HCT116 (cell line): ENCODE results near the gene SEC24A.

Source experiments
- ATF3 ChIP-seq: IDR thresholded peaks from 2 replicates; pipeline ENCODE4 v1.6.1; 2012
- CEBPB ChIP-seq: IDR thresholded peaks from 2 replicates; pipeline ENCODE4 v1.6.1; 2012; ENCODE audit warnings: low read depth
- CTCF ChIP-seq, 3 experiments: fragments of 200-600 bp in 1 of 3; sonication (generic) in 1 of 3; IDR thresholded peaks in 2 of 3; conservative IDR thresholded peaks in 1 of 3; 2 replicates each; pipeline ENCODE4 v1.5.1; 2012 to 2017; ENCODE audit warnings: low read depth in 2 of 3, low read length in 2 of 3, antibody characterized with exemption in 1 of 3, borderline replicate concordance in 1 of 3, control low read depth in 1 of 3, mild to moderate bottlenecking in 1 of 3, mixed read lengths in 1 of 3, mixed run types in 1 of 3, moderate library complexity in 1 of 3; ENCODE audit not compliant: insufficient read depth in 1 of 3
- EGR1 ChIP-seq: IDR thresholded peaks from 2 replicates; pipeline ENCODE4 v1.6.1; 2012; ENCODE audit warnings: low read depth
- EZH2 ChIP-seq: fragments of 200-600 bp; sonication (generic); IDR thresholded peaks from 2 replicates; pipeline ENCODE4 v1.6.1; 2017; ENCODE audit warnings: antibody characterized with exemption, mixed run types
- EZH2phosphoT487 ChIP-seq: fragments of 200-600 bp; IDR thresholded peaks from 2 replicates; pipeline ENCODE4 v1.6.1; 2018; ENCODE audit warnings: antibody characterized with exemption, borderline replicate concordance
- JUND ChIP-seq: IDR thresholded peaks from 2 replicates; pipeline ENCODE4 v1.6.1; 2012
- MAX ChIP-seq: IDR thresholded peaks from 2 replicates; pipeline ENCODE4 v1.6.1; 2012
- POLR2A ChIP-seq: IDR thresholded peaks from 2 replicates; pipeline ENCODE4 v1.7.0; 2011; ENCODE audit warnings: borderline replicate concordance; ENCODE audit not compliant: insufficient read depth, insufficient read length; ENCODE audit errors: extremely low read depth
- POLR2AphosphoS5 ChIP-seq: IDR thresholded peaks from 2 replicates; pipeline ENCODE4 v1.6.1; 2011; ENCODE audit warnings: mild to moderate bottlenecking, low read depth, low read length, moderate library complexity
- SIN3A ChIP-seq: IDR thresholded peaks from 2 replicates; pipeline ENCODE4 v1.6.1; 2012; ENCODE audit warnings: low read depth
- ZBTB33 ChIP-seq: IDR thresholded peaks from 2 replicates; pipeline ENCODE4 v1.6.1; 2011; ENCODE audit warnings: mild to moderate bottlenecking, low read length, moderate library complexity; ENCODE audit not compliant: insufficient replicate concordance; ENCODE audit errors: extremely low read depth
- ZFX ChIP-seq: fragments of 450-650 bp; IDR thresholded peaks from 2 replicates; pipeline ENCODE4 v1.6.1; 2017
- ZNF274 ChIP-seq: fragments of 200-500 bp; sonication (Bioruptor generic); IDR thresholded peaks from 2 replicates; pipeline ENCODE4 v1.6.1; 2014; ENCODE audit warnings: mild to moderate bottlenecking, low read depth, low read length, inconsistent platforms

GRCh38 chr5:134606726-134607125 is 41.9 kb upstream of the SEC24A start:
- TF ChIP-seq CTCF (IDR thresholded peaks at IDR 0.05 in 2 of 3, conservative IDR thresholded peaks at IDR 0.05 in 1 of 3; ENCODE audit: borderline replicate concordance in 1 of 3, insufficient read depth in 1 of 3, low read depth in 2 of 3, low read length in 2 of 3), result no peak
- TF ChIP-seq POLR2AphosphoS5, result no peak
- no peak for TF ChIP-seq EZH2
- TF ChIP-seq SIN3A, result no peak
- TF ChIP-seq POLR2A, result no peak
- TF ChIP-seq ATF3, result no peak
- no peak for TF ChIP-seq EZH2phosphoT487
- no peak for TF ChIP-seq MAX
- no peak for TF ChIP-seq ZNF274
- no peak for TF ChIP-seq JUND
- TF ChIP-seq CEBPB, result no peak
- no peak for TF ChIP-seq EGR1
- no peak for TF ChIP-seq ZFX
- no peak for TF ChIP-seq ZBTB33
